T-cell (primary cell): ENCODE data around the gene STX8. TPM values are rescaled to one million over a fixed set of nuclear protein-coding genes. Genes with fewer than 3 reads are reported as not detected.

Experiments
- ATAC-seq, 4 experiments: fragments of 200-7000 bp in 3 of 4; fragments of 150-1000 bp in 1 of 4; cut with Tn5 transposase; replicated peaks in 1 of 4; 1 replicate in 3 of 4; 2 replicates in 1 of 4; pipeline ENCODE4 v1.10.0; 2021; ENCODE audit warnings: moderate library complexity in 3 of 4, mild to moderate bottlenecking in 2 of 4, moderate number of reproducible peaks in 1 of 4
- CTCF ChIA-PET, 2 donors: fragments of 300-600 bp; sonication (Branson Sonifier 250); formaldehyde crosslinking; loops; one replicate each; lab custom pipeline; 2022; ENCODE audit warnings: antibody characterized with exemption in 2 of 2; lab: Charles Lee
- POLR2A ChIA-PET, 2 donors: fragments of 300-600 bp; sonication (Branson Sonifier 250); formaldehyde crosslinking; loops; one replicate each; lab custom pipeline; 2022; ENCODE audit warnings: antibody characterized with exemption in 2 of 2; lab: Charles Lee
- DNase-seq, 35 experiments: peaks; one replicate each; pipeline versions ENCODE4 v3.0.0 to v3.0.0-alpha.2; 2013 to 2023
- H3K27ac ChIP-seq: one replicate; pipeline ENCODE4 v1.5.1; 2013; ENCODE audit warnings: low read length
- H3K27me3 ChIP-seq, 2 experiments: replicated peaks in 1 of 2; 1 replicate in 1 of 2; 2 replicates in 1 of 2; pipeline versions ENCODE4 v1.6.1 to v1.7.0; 2013; ENCODE audit warnings: low read length in 1 of 2, mixed read lengths in 1 of 2; ENCODE audit not compliant: control insufficient read depth in 2 of 2, insufficient read depth in 2 of 2; ENCODE audit errors: extremely low read depth in 1 of 2
- H3K36me3 ChIP-seq, 2 donors: 1 replicate in 1 of 2; 2 replicates in 1 of 2; pipeline versions ENCODE4 v1.6.1 to v1.7.0; 2013; ENCODE audit warnings: low read length in 1 of 2; ENCODE audit not compliant: control insufficient read depth in 2 of 2, insufficient read depth in 1 of 2; ENCODE audit errors: extremely low read depth in 1 of 2
- H3K4me1 ChIP-seq, 2 experiments: 1 replicate in 1 of 2; 2 replicates in 1 of 2; pipeline versions ENCODE4 v1.6.1 to v1.7.0; 2013; ENCODE audit warnings: low read length in 2 of 2, mixed read lengths in 1 of 2; ENCODE audit not compliant: insufficient read depth in 2 of 2, control insufficient read depth in 1 of 2; ENCODE audit errors: extremely low read depth in 1 of 2
- H3K4me3 ChIP-seq, 2 donors: 1 replicate in 1 of 2; 2 replicates in 1 of 2; pipeline versions ENCODE4 v1.5.1 to v1.7.0; 2013; ENCODE audit warnings: mild to moderate bottlenecking in 2 of 2, low read length in 1 of 2, moderate library complexity in 1 of 2; ENCODE audit not compliant: control insufficient read depth in 1 of 2; ENCODE audit errors: extremely low read depth in 1 of 2
- H3K9me3 ChIP-seq: 2 replicates; pipeline ENCODE4 v1.7.0; 2013
- H3K27ac Mint-ChIP-seq, 2 donors: one replicate each; pipeline ENCODE4 v1.8.0; 2020 to 2021; ENCODE audit warnings: mild to moderate bottlenecking in 2 of 2, mixed read lengths in 2 of 2
- H3K27me3 Mint-ChIP-seq, 2 donors: one replicate each; pipeline ENCODE4 v1.8.0; 2021 to 2022; ENCODE audit warnings: mixed read lengths in 2 of 2
- H3K36me3 Mint-ChIP-seq: one replicate; pipeline ENCODE4 v1.8.0; 2021; ENCODE audit warnings: mixed read lengths
- H3K4me1 Mint-ChIP-seq, 3 donors: one replicate each; pipeline ENCODE4 v1.8.0; 2020 to 2022; ENCODE audit warnings: mixed read lengths in 3 of 3, mild to moderate bottlenecking in 1 of 3
- H3K4me3 Mint-ChIP-seq, 3 donors: one replicate each; pipeline ENCODE4 v1.8.0; 2020 to 2022; ENCODE audit warnings: mild to moderate bottlenecking in 3 of 3, mixed read lengths in 3 of 3, moderate library complexity in 3 of 3
- H3K9me3 Mint-ChIP-seq, 3 donors: one replicate each; pipeline ENCODE4 v1.8.0; 2020 to 2022; ENCODE audit warnings: mixed read lengths in 3 of 3
- WGBS: methylation state at CpG from one replicate; pipeline ENCODE4 v1.1.5; 2013; ENCODE audit warnings: missing lambda C conversion rate; ENCODE audit not compliant: insufficient coverage; 5-methylcytosine and 5-hydroxymethylcytosine counted together
- total RNA-seq, 35 experiments: library from RNA in 6 of 35; stranded (reverse) in 6 of 35; fragments of 120-200 nt in 1 of 35; gene quantifications; one replicate each; pipeline versions ENCODE4 v1.2.1 to v1.2.4 and lab custom pipeline; 2013 to 2026

The STX8 gene
- total RNA-seq, 5 donors from 2014 or later (not counting 1 experiment from before 2014, with no cell fraction given) = 34.1 to 65.2 (median 57.8) TPM

GRCh38 chr17:9231449-9232154 lies 344.0 kb downstream of the STX8 start:
- CTCF ChIA-PET = interaction anchor here in 1 of 2 donors (0.6 kb wide), 1 partner anchor 203 kb away, joined by 3 read pairs; no protein-coding TSS in a partner anchor
- 92% methylated on average over 19 of the region's 23 CpGs for WGBS
- no peak overlapping the region for H3K4me3 Mint-ChIP-seq

GRCh38 chr17:9230861-9231260 lies 344.8 kb downstream of the STX8 start:
- H3K4me3 Mint-ChIP-seq = no peak overlapping the region
- H3K4me1 ChIP-seq = peaks cover 0 to 11% of the 10 kb centered on the region in 2 experiments
- CTCF ChIA-PET = interaction anchor here in 1 of 2 donors (0.6 kb wide), 1 partner anchor 204 kb away, joined by 3 read pairs; no protein-coding TSS in a partner anchor
- no peak overlapping the region for H3K27ac ChIP-seq
- peaks cover 3 to 13% of the 10 kb centered on the region in 2 donors for H3K27me3 Mint-ChIP-seq
- ATAC-seq (no peak), DNase-seq (no peak)
- H3K4me1 Mint-ChIP-seq = peaks cover 0 to 3% (median 0%) of the 10 kb centered on the region in 3 donors
- POLR2A ChIA-PET = no interaction called here
- H3K27me3 ChIP-seq = peaks cover 0 to 22% of the 10 kb centered on the region in 2 experiments
- H3K36me3 Mint-ChIP-seq = no peaks in the 10 kb centered on the region
- no peaks in the 10 kb centered on the region for H3K36me3 ChIP-seq
- H3K9me3 Mint-ChIP-seq = no peaks in the 10 kb centered on the region
- no peak overlapping the region for H3K27ac Mint-ChIP-seq
- no peaks in the 10 kb centered on the region for H3K9me3 ChIP-seq
- WGBS = 88% methylated on average over 11 of the region's 11 CpGs
- no peak overlapping the region for H3K4me3 ChIP-seq

More at GRCh38 chr17:9231449-9232154, 344.0 kb downstream of the STX8 start:
- Mint-ChIP-seq H3K36me3 (no peaks in the 10 kb centered on the region), H3K27ac (no peak overlapping the region), H3K27me3 (peaks cover 3 to 13% of the 10 kb centered on the region in 2 donors), H3K4me1 (peaks cover 0 to under 1% (median 0%) of the 10 kb centered on the region in 3 donors), H3K9me3 (no peaks in the 10 kb centered on the region)
- no peaks in the 10 kb centered on the region for H3K9me3 ChIP-seq
- no peak for DNase-seq
- H3K4me3 ChIP-seq = no peak overlapping the region
- H3K36me3 ChIP-seq = no peaks in the 10 kb centered on the region
- POLR2A ChIA-PET = no interaction called here
- ATAC-seq = no peak
- no peak overlapping the region for H3K27ac ChIP-seq
- H3K27me3 ChIP-seq = peaks cover 0 to 22% of the 10 kb centered on the region in 2 experiments
- peaks cover 0 to 4% of the 10 kb centered on the region in 2 experiments for H3K4me1 ChIP-seq

GRCh38 chr17:9230346-9230745 lies 345.3 kb downstream of the STX8 start:
- peaks cover 0 to 23% of the 10 kb centered on the region in 2 experiments for H3K27me3 ChIP-seq
- DNase-seq (no peak), ATAC-seq (no peak)
- H3K4me3 ChIP-seq = no peak overlapping the region
- H3K36me3 ChIP-seq = no peaks in the 10 kb centered on the region
- H3K9me3 ChIP-seq = no peaks in the 10 kb centered on the region
- Mint-ChIP-seq H3K36me3 (no peaks in the 10 kb centered on the region), H3K9me3 (no peaks in the 10 kb centered on the region), H3K4me1 (peaks cover 0 to 3% (median 0%) of the 10 kb centered on the region in 3 donors), H3K4me3 (no peak overlapping the region), H3K27ac (no peak overlapping the region), H3K27me3 (peaks cover 2 to 13% of the 10 kb centered on the region in 2 donors)
- ChIA-PET POLR2A (no interaction called here), CTCF (no interaction called here)
- no peak overlapping the region for H3K27ac ChIP-seq
- H3K4me1 ChIP-seq = peaks cover 0 to 14% of the 10 kb centered on the region in 2 experiments
- WGBS = 77% methylated on average over 14 of the region's 15 CpGs

- 80% methylated on average over 3 of the region's 9 CpGs for WGBS
- Mint-ChIP-seq H3K27me3 (peaks cover 0 to 11% of the 10 kb centered on the region in 2 donors), H3K4me1 (peaks cover 0 to 3% (median 0%) of the 10 kb centered on the region in 3 donors), H3K27ac (no peak overlapping the region), H3K36me3 (no peaks in the 10 kb centered on the region), H3K4me3 (no peak overlapping the region), H3K9me3 (no peaks in the 10 kb centered on the region)
- Histone ChIP-seq H3K9me3 (no peaks in the 10 kb centered on the region), H3K27me3 (peaks cover 0 to 23% of the 10 kb centered on the region in 2 experiments), H3K4me1 (peaks cover 0 to 14% of the 10 kb centered on the region in 2 experiments), H3K36me3 (no peaks in the 10 kb centered on the region), H3K27ac (no peak overlapping the region), H3K4me3 (no peak overlapping the region)
- POLR2A ChIA-PET = no interaction called here
- CTCF ChIA-PET = no interaction called here
- ATAC-seq = no peak
- no peak for DNase-seq
Observed at GRCh38 chr17:9229826-9230201, 345.8 kb downstream of the STX8 start.

GRCh38 chr17:9229160-9229825 lies 346.3 kb downstream of the STX8 start:
- H3K9me3 ChIP-seq = no peaks in the 10 kb centered on the region
- H3K36me3 Mint-ChIP-seq = no peaks in the 10 kb centered on the region
- peaks cover 0 to 3% (median 0%) of the 10 kb centered on the region in 3 donors for H3K4me1 Mint-ChIP-seq
- no peaks in the 10 kb centered on the region for H3K9me3 Mint-ChIP-seq
- H3K27me3 ChIP-seq = peaks cover 0 to 18% of the 10 kb centered on the region in 2 experiments
- no peak overlapping the region for H3K27ac ChIP-seq
- POLR2A ChIA-PET = no interaction called here
- peaks cover 0 to 14% of the 10 kb centered on the region in 2 experiments for H3K4me1 ChIP-seq
- no peak overlapping the region for H3K4me3 Mint-ChIP-seq
- CTCF ChIA-PET = no interaction called here
- no peak overlapping the region for H3K4me3 ChIP-seq
- no peak for ATAC-seq
- H3K27ac Mint-ChIP-seq = no peak overlapping the region
- no peak for DNase-seq
- H3K27me3 Mint-ChIP-seq = peaks cover 0 to 11% of the 10 kb centered on the region in 2 donors
- WGBS = 82% methylated on average over 7 of the region's 20 CpGs
- no peaks in the 10 kb centered on the region for H3K36me3 ChIP-seq

GRCh38 chr17:9228408-9229159 lies 347.0 kb downstream of the STX8 start:
- Mint-ChIP-seq H3K9me3 (no peaks in the 10 kb centered on the region), H3K27ac (no peak overlapping the region), H3K4me1 (peaks cover 0 to 3% (median 0%) of the 10 kb centered on the region in 3 donors), H3K4me3 (no peak overlapping the region), H3K36me3 (no peaks in the 10 kb centered on the region), H3K27me3 (peaks cover 0 to 7% of the 10 kb centered on the region in 2 donors)
- CTCF ChIA-PET = no interaction called here
- no peaks in the 10 kb centered on the region for H3K36me3 ChIP-seq
- ATAC-seq = no peak
- H3K4me3 ChIP-seq = no peak overlapping the region
- peaks cover 0 to 14% of the 10 kb centered on the region in 2 experiments for H3K4me1 ChIP-seq
- 70% methylated on average over 8 of the region's 16 CpGs for WGBS
- H3K27ac ChIP-seq = no peak overlapping the region
- H3K9me3 ChIP-seq = no peaks in the 10 kb centered on the region
- POLR2A ChIA-PET = no interaction called here
- no peak for DNase-seq
- peaks cover 0 to 14% of the 10 kb centered on the region in 2 experiments for H3K27me3 ChIP-seq
